ENCODE results near the gene MYB.

The MYB gene

GRCh38 chr6:135195522-135195921, 14.4 kb downstream of the MYB start:
- DNase-seq (ENCODE audit: low read depth in 2 of 2): no peak
- no peak overlapping the region for H3K4me3 ChIP-seq (replicated peaks in 1 of 2; ENCODE audit: low read depth in 2 of 2, low read length in 2 of 2)
- no peak for TF ChIP-seq CTCF (IDR thresholded peaks at IDR 0.05; ENCODE audit: low read depth, low read length)

- no peak for DNase-seq (ENCODE audit: low read depth in 2 of 2)
- H3K4me3 ChIP-seq (replicated peaks in 1 of 2; ENCODE audit: low read depth in 2 of 2, low read length in 2 of 2): no peak overlapping the region
- TF ChIP-seq CTCF (IDR thresholded peaks at IDR 0.05; ENCODE audit: low read depth, low read length): no peak
Observed at GRCh38 chr6:135196739-135197510, 15.8 kb downstream of the MYB start.

- no peak for DNase-seq (ENCODE audit: low read depth in 2 of 2)
- no peak for TF ChIP-seq CTCF (IDR thresholded peaks at IDR 0.05; ENCODE audit: low read depth, low read length)
- H3K4me3 ChIP-seq (replicated peaks in 1 of 2; ENCODE audit: low read depth in 2 of 2, low read length in 2 of 2): no peak overlapping the region
Observed at GRCh38 chr6:135202836-135203235, 21.7 kb downstream of the MYB start.

GRCh38 chr6:135204951-135205350, 23.8 kb downstream of the MYB start:
- TF ChIP-seq CTCF (IDR thresholded peaks at IDR 0.05; ENCODE audit: low read depth, low read length): no peak
- H3K4me3 ChIP-seq (replicated peaks in 1 of 2; ENCODE audit: low read depth in 2 of 2, low read length in 2 of 2): no peak overlapping the region
- DNase-seq (ENCODE audit: low read depth in 2 of 2): no peak

- no peak for DNase-seq (ENCODE audit: low read depth in 2 of 2)
- no peak for TF ChIP-seq CTCF (IDR thresholded peaks at IDR 0.05; ENCODE audit: low read depth, low read length)
- H3K4me3 ChIP-seq (replicated peaks in 1 of 2; ENCODE audit: low read depth in 2 of 2, low read length in 2 of 2): no peak overlapping the region
Observed at GRCh38 chr6:135209803-135210202, 28.7 kb downstream of the MYB start.

- H3K4me3 ChIP-seq (replicated peaks in 1 of 2; ENCODE audit: low read depth in 2 of 2, low read length in 2 of 2): no peak overlapping the region
- TF ChIP-seq CTCF (IDR thresholded peaks at IDR 0.05; ENCODE audit: low read depth, low read length): no peak
- DNase-seq (ENCODE audit: low read depth in 2 of 2): no peak
Observed at GRCh38 chr6:135210632-135211305, 29.7 kb downstream of the MYB start.

All from cardiac fibroblast (primary cell).